BJ (cell line): Measurements from ENCODE around the gene PRKG2. TPM values are rescaled to one million over a fixed set of nuclear protein-coding genes. Genes with fewer than 3 reads are reported as not detected.

ENCODE experiments used
- CTCF ChIA-PET: fragments of 350-600 bp; formaldehyde crosslinking; extraction: SDS; loops from one replicate; lab custom pipeline; 2021; ENCODE audit warnings: antibody characterized with exemption, inconsistent platforms; lab: Yijun Ruan, JAX
- POLR2A ChIA-PET: fragments of 300-600 bp; sonication (Branson Sonifier 250); formaldehyde crosslinking; extraction: SDS; loops from one replicate; lab custom pipeline; 2021; ENCODE audit warnings: antibody characterized with exemption; lab: Charles Lee
- DNase-seq: peaks from one replicate; pipeline ENCODE4 v3.0.0-alpha.2; 2011; ENCODE audit warnings: low read depth
- H3K27me3 ChIP-seq: 2 replicates; pipeline ENCODE4 v1.6.0; 2011; ENCODE audit warnings: low read length; ENCODE audit not compliant: control insufficient read depth, insufficient read depth
- H3K36me3 ChIP-seq: 2 replicates; pipeline ENCODE4 v1.5.1; 2011; ENCODE audit warnings: low read length; ENCODE audit not compliant: control insufficient read depth, insufficient read depth
- H3K4me3 ChIP-seq: 2 replicates; pipeline ENCODE4 v1.5.1; 2011; ENCODE audit warnings: low read depth, mild to moderate bottlenecking, control low read depth, low read length
- CTCF ChIP-seq: IDR thresholded peaks from 2 replicates; pipeline ENCODE4 v1.5.1; 2011; ENCODE audit warnings: low read depth, mild to moderate bottlenecking, control low read depth, inconsistent platforms, low read length, moderate library complexity; ENCODE audit not compliant: insufficient read depth
- polyA plus RNA-seq: library from polyadenylated mRNA; depleted of rRNA; stranded (reverse); fragments of >200 nt; gene quantifications from 2 replicates; pipeline ENCODE4 v1.2.3, GENCODE V29; 2011

PRKG2 gene
- polyA plus RNA-seq, 1 experiment: 0.16 TPM

GRCh38 chr4:81149976-81150375, 65.0 kb downstream of the PRKG2 start:
- no peak for TF ChIP-seq CTCF
- CTCF ChIA-PET: interaction anchor here (0.8 to 1.5 kb wide), 2 partner anchors 14 to 28 kb away, joined by 3 to 4 read pairs; no protein-coding TSS in a partner anchor

DNA sequence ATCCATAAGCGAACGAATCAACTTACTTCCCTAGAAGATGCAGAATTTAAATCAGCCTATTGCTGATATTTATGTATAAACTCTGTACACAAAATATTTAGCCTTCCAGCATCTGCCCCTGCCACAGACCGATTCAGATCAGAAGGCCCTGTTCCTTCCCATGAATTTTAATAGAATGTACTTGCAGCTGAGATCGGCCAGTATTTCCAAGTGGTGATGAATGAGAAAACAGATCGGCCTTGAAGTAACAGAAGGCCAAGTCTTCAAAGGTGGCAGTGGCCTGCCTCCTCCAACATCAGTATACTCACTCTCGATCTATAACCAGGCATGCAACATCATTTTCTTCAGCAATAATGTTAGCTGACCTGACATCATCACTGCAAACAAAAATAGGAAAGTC, 66.4 kb downstream of the PRKG2 start:
- no peak for DNase-seq
- Histone ChIP-seq H3K36me3 (no peaks in the 10 kb centered on the region), H3K4me3 (no peak overlapping the region), H3K27me3 (no peaks in the 10 kb centered on the region)
- no peak for TF ChIP-seq CTCF
- ChIA-PET CTCF (interaction anchor here (1.0 kb wide), 1 partner anchor 14 kb away, joined by 3 read pairs; no protein-coding TSS in a partner anchor), POLR2A (no interaction called here)

More at GRCh38 chr4:81149976-81150375, 65.0 kb downstream of the PRKG2 start:
- Histone ChIP-seq H3K36me3 (no peaks in the 10 kb centered on the region), H3K4me3 (no peak overlapping the region), H3K27me3 (no peaks in the 10 kb centered on the region)
- DNase-seq: no peak
- POLR2A ChIA-PET: no interaction called here

GRCh38 chr4:81146466-81146865, 68.6 kb downstream of the PRKG2 start:
- DNase-seq: no peak
- TF ChIP-seq CTCF: no peak
- ChIA-PET POLR2A (no interaction called here), CTCF (no interaction called here)
- no peak overlapping the region for H3K4me3 ChIP-seq
- H3K27me3 ChIP-seq: no peaks in the 10 kb centered on the region
- H3K36me3 ChIP-seq: no peaks in the 10 kb centered on the region

DNA sequence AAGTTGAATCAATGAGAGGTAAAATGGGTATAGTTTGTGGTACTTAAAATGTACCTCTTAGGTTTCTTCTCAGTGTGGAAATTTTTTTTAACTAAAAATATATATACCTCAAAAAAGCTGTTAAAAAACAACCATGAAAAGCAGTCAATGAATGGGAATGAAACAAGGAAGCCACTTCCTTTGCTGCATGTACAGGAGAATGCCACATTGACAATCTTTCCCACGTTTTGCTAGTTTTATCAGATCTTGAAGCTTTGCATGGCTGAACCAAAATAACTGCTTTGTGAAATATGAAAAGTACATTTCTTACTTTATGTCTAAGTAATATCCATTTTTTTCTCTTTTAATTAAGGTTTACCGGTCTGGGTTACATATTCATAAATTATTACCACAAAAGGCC, 71.8 kb downstream of the PRKG2 start:
- Histone ChIP-seq H3K27me3 (no peaks in the 10 kb centered on the region), H3K4me3 (no peak overlapping the region), H3K36me3 (no peaks in the 10 kb centered on the region)
- no peak for DNase-seq
- no peak for TF ChIP-seq CTCF
- ChIA-PET CTCF (interaction anchor here (1.3 kb wide), 1 partner anchor 10 kb away, joined by 3 read pairs; no protein-coding TSS in a partner anchor), POLR2A (no interaction called here)

DNA sequence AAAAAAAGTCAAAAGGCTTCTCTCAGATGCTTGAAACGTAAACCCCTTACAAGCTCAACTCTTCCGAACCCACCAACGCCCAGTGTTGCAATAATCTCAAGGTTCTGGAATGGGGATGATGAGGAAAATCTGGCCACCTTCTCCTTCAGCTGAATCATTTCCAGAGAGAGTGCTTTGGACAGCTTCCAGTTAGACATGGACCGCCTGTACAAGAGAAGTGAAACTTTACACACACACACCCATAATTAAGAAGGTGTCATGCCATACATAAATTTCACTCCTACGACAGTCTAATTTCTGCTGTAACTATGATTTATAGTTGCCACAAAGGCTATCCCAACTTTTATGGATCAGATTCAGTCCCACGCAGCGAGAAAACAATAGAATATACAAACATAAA, 72.3 kb downstream of the PRKG2 start:
- ChIA-PET CTCF (interaction anchor here (1.3 kb wide), 1 partner anchor 11 kb away, joined by 3 read pairs; no protein-coding TSS in a partner anchor), POLR2A (no interaction called here)
- TF ChIP-seq CTCF: no peak
- Histone ChIP-seq H3K36me3 (no peaks in the 10 kb centered on the region), H3K27me3 (no peaks in the 10 kb centered on the region), H3K4me3 (no peak overlapping the region)
- no peak for DNase-seq
